Measurements from ENCODE around the gene CHD8.
"Not testable (repeated sequence)": the region's sequence is repeated elsewhere in the genome, so short reads cannot be mapped to it uniquely, and the experiment has no call there.

Gene CHD8

DNA sequence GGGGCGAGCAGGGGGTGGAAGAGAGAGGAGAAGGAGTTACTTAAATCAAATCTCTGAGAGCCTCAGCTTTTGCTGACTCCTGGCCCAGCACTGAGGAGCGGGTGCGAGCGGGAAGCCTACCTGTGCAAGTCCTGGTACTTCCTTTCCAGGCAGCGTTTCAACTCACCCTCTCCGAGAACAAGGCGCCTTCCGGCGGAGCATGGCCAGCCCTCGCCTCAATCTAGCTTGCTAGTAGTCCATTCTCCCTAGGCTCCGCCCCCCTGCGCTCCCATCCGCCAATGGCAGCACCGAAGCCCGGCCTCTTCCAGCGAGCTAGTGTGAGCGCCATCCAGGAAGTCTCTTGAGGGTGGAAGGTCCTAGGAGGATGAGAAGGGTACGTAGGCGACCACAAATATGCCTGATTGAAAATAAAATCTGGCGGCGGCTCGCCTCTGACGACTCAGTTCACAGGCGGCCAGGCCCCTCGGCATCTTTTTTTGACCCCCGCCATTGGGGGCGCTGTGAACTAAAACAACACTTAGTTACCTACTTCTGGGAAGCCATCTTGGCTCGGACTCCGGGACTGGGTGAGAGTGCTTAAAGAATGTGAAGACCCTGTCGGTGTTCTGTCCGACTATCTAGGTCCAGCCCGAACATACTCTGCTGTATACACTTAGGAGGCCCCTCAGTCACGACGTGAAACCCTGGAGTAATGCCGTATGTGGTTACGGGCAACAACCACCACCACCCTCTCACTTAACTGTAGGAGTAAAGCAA, at the start of gene CHD8:
Gene CHD8 (minus strand): TSS at position 212 of the 756 bp plus-strand sequence. CDS start 24,480 bp downstream, outside the sequence.
- peak; percentile 100 for DNase-seq

- no peak for DNase-seq
Observed at GRCh38 chr14:21505012-21505553, 49.2 kb upstream of the CHD8 start.

DNA sequence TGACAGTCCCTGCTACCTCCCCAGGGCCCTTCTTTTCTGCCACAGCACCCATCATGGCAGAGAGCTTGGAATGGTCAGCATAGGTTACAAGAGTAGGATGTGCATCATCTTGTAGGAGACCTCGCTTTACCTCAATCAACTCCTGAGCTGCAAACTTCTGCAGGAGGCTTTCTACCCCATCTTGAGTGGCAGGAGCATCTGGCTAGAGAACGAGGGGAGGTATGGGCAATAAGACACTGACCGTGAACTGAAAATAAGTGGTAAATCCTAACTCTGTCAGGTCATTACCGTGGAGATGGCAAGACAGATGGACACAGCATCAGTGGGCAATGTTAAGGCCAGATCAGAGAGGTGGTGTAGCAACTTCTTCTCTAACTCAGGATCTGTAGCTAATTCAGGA, 47.5 kb upstream of the CHD8 start:
- DNase-seq, result no peak

DNA sequence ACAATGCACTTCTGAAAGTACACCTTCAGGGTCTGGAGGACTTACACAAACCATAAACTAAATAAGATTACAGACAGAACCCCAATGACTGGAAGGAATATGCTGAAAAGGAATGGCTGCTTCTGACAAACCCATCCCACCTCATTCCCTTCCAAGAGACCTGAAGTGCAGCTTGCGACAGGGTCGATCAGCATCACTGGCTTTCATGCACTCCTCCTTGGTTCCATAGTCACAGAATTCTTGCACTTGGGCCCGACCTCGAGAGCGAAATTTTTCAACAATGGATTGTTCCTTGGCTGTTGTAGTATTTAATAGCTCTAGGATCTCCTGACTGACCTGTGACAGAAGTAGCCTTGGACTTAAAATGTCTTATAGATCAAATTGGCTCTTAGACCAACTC, 45.6 kb upstream of the CHD8 start:
- no peak for DNase-seq

- peak; percentile 46 for DNase-seq
Observed at GRCh38 chr14:21498540-21499526, 42.9 kb upstream of the CHD8 start.

- no peak for DNase-seq
Observed at GRCh38 chr14:21496453-21496852, 40.5 kb upstream of the CHD8 start.

- peak; percentile 52 for DNase-seq
Observed at GRCh38 chr14:21494902-21495762, 39.2 kb upstream of the CHD8 start.

GRCh38 chr14:21486640-21487087, 30.7 kb upstream of the CHD8 start:
- DNase-seq, result peak; percentile 78

GRCh38 chr14:21476925-21477681, 21.2 kb upstream of the CHD8 start, which contains the start of the genes RAB2B and TOX4:
Gene RAB2B (minus strand): TSS chr14:21476959. CDS start chr14:21476872, 87 bp downstream.
Gene TOX4 (plus strand): TSS chr14:21477195. CDS start chr14:21477279, 84 bp downstream.
- DNase-seq, result peak; percentile 98

- no peak for DNase-seq
Observed at GRCh38 chr14:21476523-21476924, 20.6 kb upstream of the CHD8 start.

GRCh38 chr14:21475767-21476522, 20.0 kb upstream of the CHD8 start:
- no peak for DNase-seq

GRCh38 chr14:21467616-21468015, 11.7 kb upstream of the CHD8 start:
- peak; percentile 96 for DNase-seq

DNA sequence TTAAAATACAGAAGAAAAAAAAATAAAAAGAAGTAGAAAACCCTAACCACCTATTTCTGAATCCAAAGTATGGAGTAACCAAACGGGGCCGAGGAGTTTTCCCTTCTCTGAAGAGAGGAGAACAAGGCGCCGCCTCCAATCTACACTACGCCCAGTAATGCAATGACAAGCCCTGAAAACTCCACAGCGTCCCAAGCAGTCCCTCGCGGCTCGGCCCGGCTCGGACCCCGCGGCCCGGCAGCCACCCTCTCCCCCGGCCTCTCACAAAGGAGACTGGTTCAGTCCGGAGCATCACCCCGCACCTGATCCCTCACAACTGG, 371 bp downstream of the CHD8 start:
- DNase-seq, result no peak

DNA sequence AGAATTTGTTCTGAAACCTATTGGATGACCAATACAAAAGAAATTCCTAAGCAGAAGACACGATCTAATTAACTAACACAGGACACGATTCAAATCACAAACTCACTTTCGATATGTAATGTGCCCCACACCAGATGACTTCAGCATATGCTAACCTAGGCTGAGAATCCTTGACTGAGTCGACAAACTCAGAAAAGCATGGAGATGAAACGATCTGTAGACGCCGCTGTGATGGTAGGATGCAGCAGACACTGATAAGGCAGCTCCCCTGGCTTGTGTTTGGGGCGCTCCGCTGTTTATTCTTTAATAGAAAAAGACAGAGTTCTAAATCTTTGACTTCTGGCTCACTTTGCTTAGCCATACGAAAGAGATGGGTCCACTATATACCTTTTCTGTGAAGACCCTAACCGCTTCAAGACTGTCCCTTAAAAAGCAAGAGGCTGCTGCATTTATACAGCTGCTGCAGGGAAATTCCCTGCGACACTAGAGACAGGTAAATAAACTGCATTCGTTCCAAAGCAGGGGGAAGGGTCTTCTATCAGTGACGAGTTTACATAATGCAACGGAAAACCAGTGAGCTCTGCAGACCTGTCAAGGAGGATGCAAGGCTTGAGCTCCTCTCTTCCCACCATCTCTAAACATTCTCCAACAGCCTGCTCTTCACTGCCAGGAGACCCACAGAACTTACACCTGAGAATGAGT, 929 bp downstream of the CHD8 start:
- DNase-seq, result no peak

GRCh38 chr14:21449899-21450216, 6.1 kb downstream of the CHD8 start:
- DNase-seq, result no peak

GRCh38 chr14:21442657-21443056, 13.3 kb downstream of the CHD8 start:
- not testable (repeated sequence) for DNase-seq

DNA sequence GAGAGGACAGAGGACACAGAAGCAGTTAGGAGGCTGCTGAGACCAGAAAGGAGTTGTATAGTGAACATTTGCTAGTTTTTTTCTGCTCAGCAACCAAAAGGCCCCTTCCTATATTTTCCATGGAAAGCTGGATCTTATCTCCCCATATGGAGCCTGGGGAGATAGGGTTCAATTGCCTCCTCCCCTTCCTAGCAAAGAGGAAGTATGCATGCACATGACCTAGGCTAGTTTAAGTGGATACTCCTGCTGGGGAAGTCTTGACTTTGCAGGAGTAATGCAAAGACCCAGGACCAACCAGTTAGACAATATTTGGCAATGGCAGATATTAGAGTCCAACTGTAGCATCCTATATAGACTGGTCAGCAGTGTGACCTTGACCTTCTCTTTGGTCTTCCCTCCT, 15.1 kb downstream of the CHD8 start:
- no peak for DNase-seq

DNA sequence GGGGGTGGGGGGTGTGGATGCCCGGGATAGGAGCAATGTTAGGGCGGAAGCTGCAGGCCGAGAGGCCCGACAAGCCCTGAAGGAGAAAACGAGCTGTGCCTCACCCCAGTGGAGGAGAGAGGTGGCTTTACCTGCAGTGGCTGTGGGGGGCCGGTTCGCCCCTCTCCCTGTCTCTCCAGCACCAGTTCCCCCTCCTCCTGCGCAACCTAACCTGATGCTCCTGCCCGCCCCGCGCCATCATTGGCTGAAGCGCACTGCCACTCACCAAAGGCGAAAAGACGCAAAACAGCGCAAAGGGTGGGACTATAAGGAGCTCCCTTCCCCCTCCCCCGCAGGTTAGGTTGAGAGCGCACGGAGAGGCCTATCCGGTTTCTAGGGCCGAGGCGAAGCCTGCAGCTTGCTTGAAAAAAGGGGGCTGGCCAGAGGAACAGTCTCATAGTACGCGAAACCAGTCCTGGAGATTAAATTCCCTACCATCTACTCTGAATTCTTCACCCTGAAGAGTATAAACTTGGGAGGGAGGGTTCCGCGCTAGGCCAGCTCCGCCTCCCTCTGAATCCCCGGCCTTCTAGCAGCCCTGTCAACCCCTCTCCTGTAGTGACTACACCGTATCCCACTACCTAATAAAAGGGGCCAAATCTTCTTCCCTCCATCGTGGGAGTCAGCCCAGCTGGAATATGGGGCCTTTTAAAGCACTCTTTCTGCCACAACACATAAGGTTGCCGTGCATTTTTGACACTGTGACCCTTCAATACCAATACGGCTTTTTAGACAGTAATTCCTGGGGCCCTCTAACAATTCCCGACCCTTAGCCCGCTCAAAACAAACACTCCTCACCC, 18.6 kb downstream of the CHD8 start:
- peak; percentile 99 for DNase-seq

GRCh38 chr14:21436567-21437062, 19.3 kb downstream of the CHD8 start:
- no peak for DNase-seq
